ENCODE results near the gene SLC49A3.

The SLC49A3 gene

GRCh38 chr4:722851-723360, 34.0 kb upstream of the SLC49A3 start:
- ATAC-seq (ENCODE audit: insufficient read depth, low read depth) (no peak), DNase-seq (no peak)
- Histone ChIP-seq H3K36me3 (ENCODE audit: insufficient read depth, low read length) (peaks cover 42% of the 10 kb centered on the region), H3K27me3 (ENCODE audit: insufficient read depth, low read length, poor library complexity) (no peaks in the 10 kb centered on the region), H4K20me1 (ENCODE audit: insufficient read depth, low read length) (peaks cover 87% of the 10 kb centered on the region), H3K79me2 (ENCODE audit: insufficient read depth, low read length) (peaks cover 93% of the 10 kb centered on the region), H2AFZ (ENCODE audit: low read depth, low read length) (no peak overlapping the region), H3K27ac (ENCODE audit: low read length) (no peak overlapping the region), H3K4me2 (ENCODE audit: insufficient read depth, low read length) (no peak overlapping the region), H3K9me3 (ENCODE audit: insufficient read depth, low read length, severe bottlenecking) (no peaks in the 10 kb centered on the region), H3K9ac (ENCODE audit: low read depth, low read length) (no peak overlapping the region), H3K4me1 (ENCODE audit: insufficient read depth, low read length) (no peaks in the 10 kb centered on the region), H3K4me3 (ENCODE audit: low read depth in 1 of 2, low read length in 2 of 2) (no peak overlapping the region)
- TF ChIP-seq EZH2 (IDR thresholded peaks at IDR 0.05; ENCODE audit: borderline replicate concordance, low read depth, low read length, severe bottlenecking), result no peak
- TF ChIP-seq CTCF (IDR thresholded peaks at IDR 0.05; ENCODE audit: borderline replicate concordance, extremely low read depth, low read length, poor library complexity, severe bottlenecking), result no peak

DNA sequence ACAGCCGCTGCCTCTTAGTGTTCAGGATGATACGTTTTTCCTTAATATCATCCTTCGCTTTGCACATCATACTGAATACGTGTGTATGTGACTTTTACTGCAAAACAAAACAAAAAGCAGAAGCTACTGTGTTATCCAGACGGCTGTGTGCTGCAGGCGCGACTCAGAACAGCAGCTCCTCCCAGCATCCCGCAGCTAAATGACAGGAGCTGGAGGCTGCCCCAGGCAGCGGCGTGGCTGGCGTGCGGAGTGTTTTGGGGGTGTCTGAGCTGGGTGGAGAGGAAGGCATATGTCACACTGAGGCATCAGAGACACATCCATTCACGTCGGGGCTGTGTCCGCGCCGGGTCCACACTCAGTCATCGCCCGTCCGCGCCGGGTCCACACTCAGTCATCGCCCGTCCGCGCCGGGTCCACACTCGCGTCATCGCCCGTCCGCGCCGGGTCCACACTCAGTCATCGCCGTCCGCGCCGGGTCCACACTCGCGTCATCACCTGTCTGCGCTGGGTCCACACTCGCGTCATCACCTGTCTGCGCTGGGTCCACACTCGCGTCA, 33.3 kb upstream of the SLC49A3 start:
- ATAC-seq (ENCODE audit: insufficient read depth, low read depth) (no peak), DNase-seq (no peak)
- H3K27ac ChIP-seq (ENCODE audit: low read length), result no peak overlapping the region
- H3K9ac ChIP-seq (ENCODE audit: low read depth, low read length), result no peak overlapping the region
- peaks cover 93% of the 10 kb centered on the region for H3K79me2 ChIP-seq (ENCODE audit: insufficient read depth, low read length)
- no peaks in the 10 kb centered on the region for H3K27me3 ChIP-seq (ENCODE audit: insufficient read depth, low read length, poor library complexity)
- H3K4me1 ChIP-seq (ENCODE audit: insufficient read depth, low read length), result no peaks in the 10 kb centered on the region
- no peak overlapping the region for H2AFZ ChIP-seq (ENCODE audit: low read depth, low read length)
- TF ChIP-seq CTCF (IDR thresholded peaks at IDR 0.05; ENCODE audit: borderline replicate concordance, extremely low read depth, low read length, poor library complexity, severe bottlenecking) (no peak), EZH2 (IDR thresholded peaks at IDR 0.05; ENCODE audit: borderline replicate concordance, low read depth, low read length, severe bottlenecking) (no peak)
- H3K36me3 ChIP-seq (ENCODE audit: insufficient read depth, low read length), result peaks cover 38% of the 10 kb centered on the region
- no peak overlapping the region for H3K4me2 ChIP-seq (ENCODE audit: insufficient read depth, low read length)
- peaks cover 87% of the 10 kb centered on the region for H4K20me1 ChIP-seq (ENCODE audit: insufficient read depth, low read length)
- no peak overlapping the region for H3K4me3 ChIP-seq (ENCODE audit: low read depth in 1 of 2, low read length in 2 of 2)
- H3K9me3 ChIP-seq (ENCODE audit: insufficient read depth, low read length, severe bottlenecking), result no peaks in the 10 kb centered on the region

GRCh38 chr4:721261-722168, 32.6 kb upstream of the SLC49A3 start:
- TF ChIP-seq EZH2 (IDR thresholded peaks at IDR 0.05; ENCODE audit: borderline replicate concordance, low read depth, low read length, severe bottlenecking), result no peak
- TF ChIP-seq CTCF (IDR thresholded peaks at IDR 0.05; ENCODE audit: borderline replicate concordance, extremely low read depth, low read length, poor library complexity, severe bottlenecking), result no peak
- H4K20me1 ChIP-seq (ENCODE audit: insufficient read depth, low read length), result peaks cover 83% of the 10 kb centered on the region
- H3K4me3 ChIP-seq (ENCODE audit: low read depth in 1 of 2, low read length in 2 of 2), result no peak overlapping the region
- no peaks in the 10 kb centered on the region for H3K27me3 ChIP-seq (ENCODE audit: insufficient read depth, low read length, poor library complexity)
- ATAC-seq (ENCODE audit: insufficient read depth, low read depth) (peak; percentile 11; the same call in 1 of the 3 replicates), DNase-seq (no peak)
- H2AFZ ChIP-seq (ENCODE audit: low read depth, low read length), result no peak overlapping the region
- H3K36me3 ChIP-seq (ENCODE audit: insufficient read depth, low read length), result peaks cover 38% of the 10 kb centered on the region
- H3K9ac ChIP-seq (ENCODE audit: low read depth, low read length), result no peak overlapping the region
- H3K4me2 ChIP-seq (ENCODE audit: insufficient read depth, low read length), result no peak overlapping the region
- no peaks in the 10 kb centered on the region for H3K9me3 ChIP-seq (ENCODE audit: insufficient read depth, low read length, severe bottlenecking)
- H3K4me1 ChIP-seq (ENCODE audit: insufficient read depth, low read length), result no peaks in the 10 kb centered on the region
- peaks cover 92% of the 10 kb centered on the region for H3K79me2 ChIP-seq (ENCODE audit: insufficient read depth, low read length)
- no peak overlapping the region for H3K27ac ChIP-seq (ENCODE audit: low read length)
